HUES64 (cell line): Measurements from ENCODE around the gene PPP1R10.
A peak's percentile ranks its signal among the peaks of the same experiment; 100 is the strongest.

Experiments used
- H3K27ac ChIP-seq: 2 replicates; pipeline ENCODE4 v1.7.0; 2013; ENCODE audit warnings: low read depth, low read length, inconsistent platforms
- H3K27me3 ChIP-seq: 2 replicates; pipeline ENCODE4 v1.6.1; 2013; ENCODE audit warnings: mild to moderate bottlenecking, low read length; ENCODE audit not compliant: insufficient read depth
- H3K36me3 ChIP-seq: 2 replicates; pipeline ENCODE4 v1.6.1; 2013; ENCODE audit warnings: mild to moderate bottlenecking, low read length; ENCODE audit not compliant: insufficient read depth
- H3K4me1 ChIP-seq: 2 replicates; pipeline ENCODE4 v1.6.1; 2013; ENCODE audit warnings: mild to moderate bottlenecking, low read length, moderate library complexity; ENCODE audit not compliant: insufficient read depth
- H3K4me3 ChIP-seq: 2 replicates; pipeline ENCODE4 v1.5.1; 2013; ENCODE audit warnings: mild to moderate bottlenecking, low read length, moderate library complexity
- H3K9ac ChIP-seq: 2 replicates; pipeline ENCODE4 v1.6.1; 2013; ENCODE audit warnings: mild to moderate bottlenecking, low read depth, low read length
- H3K9me3 ChIP-seq: 2 replicates; pipeline ENCODE4 v1.6.1; 2013; ENCODE audit warnings: low read depth, low read length; ENCODE audit not compliant: insufficient read depth
- WGBS: fragments of 150-250, 120-280 bp; methylation state at CpG from one replicate; pipeline ENCODE4 v1.1.7; 2013; ENCODE audit warnings: missing lambda C conversion rate; 5-methylcytosine and 5-hydroxymethylcytosine counted together

Gene PPP1R10

GRCh38 chr6:30554962-30555815 is 61.9 kb downstream of the PPP1R10 start:
- Histone ChIP-seq H3K36me3 (peaks cover 58% of the 10 kb centered on the region), H3K9me3 (no peaks in the 10 kb centered on the region), H3K27ac (peak overlapping the region; percentile 99; the same call in 1 of the 2 replicates), H3K4me1 (peaks cover 9% of the 10 kb centered on the region; the same call in 1 of the 2 replicates), H3K9ac (peak overlapping the region; percentile 87), H3K27me3 (no peaks in the 10 kb centered on the region), H3K4me3 (peak overlapping the region; percentile 81)
- 11% methylated on average over 34 of the region's 34 CpGs for WGBS

- Histone ChIP-seq H3K27me3 (no peaks in the 10 kb centered on the region), H3K9me3 (no peaks in the 10 kb centered on the region), H3K4me1 (peaks cover 9% of the 10 kb centered on the region; the same call in 1 of the 2 replicates), H3K9ac (no peak overlapping the region), H3K36me3 (peaks cover 58% of the 10 kb centered on the region), H3K4me3 (peak overlapping the region; percentile 81), H3K27ac (no peak overlapping the region)
- 92% methylated on average over 4 of the region's 4 CpGs for WGBS
These were observed 62.6 kb downstream of the PPP1R10 start for GRCh38 chr6:30554404-30554803.
